ENCODE data around the gene TSHZ3.

Gene TSHZ3

DNA sequence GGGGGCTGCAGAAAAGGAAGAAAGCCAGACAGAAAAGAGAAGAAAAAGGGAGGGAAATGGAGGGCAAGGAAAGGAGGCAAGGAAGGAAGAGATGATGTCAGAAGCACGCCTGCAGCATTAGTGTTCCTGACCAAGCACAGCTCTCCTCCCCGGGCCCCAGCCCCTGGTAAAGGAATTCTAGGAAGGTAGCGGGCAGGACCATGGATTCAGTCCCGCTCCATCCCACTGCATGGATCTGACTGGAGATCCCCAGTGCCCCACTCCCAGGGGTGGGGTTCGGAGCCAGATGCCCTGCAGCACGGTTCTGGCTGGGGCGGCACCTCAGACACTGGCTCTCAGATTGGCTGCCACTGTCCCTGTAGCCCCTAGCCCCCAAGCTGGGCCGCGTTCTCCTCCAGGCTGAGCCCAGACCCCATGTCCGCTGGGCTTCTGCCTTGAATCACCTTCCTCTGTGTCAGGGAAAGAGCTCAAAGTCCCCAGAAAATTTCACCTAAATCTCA, 59.8 kb downstream of the TSHZ3 start:
- FAIRE-seq (no peak), DNase-seq (ENCODE audit: insufficient read length, low spot score) (no peak)
- TF ChIP-seq, protein P1, sequence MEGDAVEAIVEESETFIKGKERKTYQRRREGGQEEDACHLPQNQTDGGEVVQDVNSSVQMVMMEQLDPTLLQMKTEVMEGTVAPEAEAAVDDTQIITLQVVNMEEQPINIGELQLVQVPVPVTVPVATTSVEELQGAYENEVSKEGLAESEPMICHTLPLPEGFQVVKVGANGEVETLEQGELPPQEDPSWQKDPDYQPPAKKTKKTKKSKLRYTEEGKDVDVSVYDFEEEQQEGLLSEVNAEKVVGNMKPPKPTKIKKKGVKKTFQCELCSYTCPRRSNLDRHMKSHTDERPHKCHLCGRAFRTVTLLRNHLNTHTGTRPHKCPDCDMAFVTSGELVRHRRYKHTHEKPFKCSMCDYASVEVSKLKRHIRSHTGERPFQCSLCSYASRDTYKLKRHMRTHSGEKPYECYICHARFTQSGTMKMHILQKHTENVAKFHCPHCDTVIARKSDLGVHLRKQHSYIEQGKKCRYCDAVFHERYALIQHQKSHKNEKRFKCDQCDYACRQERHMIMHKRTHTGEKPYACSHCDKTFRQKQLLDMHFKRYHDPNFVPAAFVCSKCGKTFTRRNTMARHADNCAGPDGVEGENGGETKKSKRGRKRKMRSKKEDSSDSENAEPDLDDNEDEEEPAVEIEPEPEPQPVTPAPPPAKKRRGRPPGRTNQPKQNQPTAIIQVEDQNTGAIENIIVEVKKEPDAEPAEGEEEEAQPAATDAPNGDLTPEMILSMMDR (IDR thresholded peaks at IDR 0.05; ENCODE audit: insufficient read depth, missing control alignments) = no peak

DNA sequence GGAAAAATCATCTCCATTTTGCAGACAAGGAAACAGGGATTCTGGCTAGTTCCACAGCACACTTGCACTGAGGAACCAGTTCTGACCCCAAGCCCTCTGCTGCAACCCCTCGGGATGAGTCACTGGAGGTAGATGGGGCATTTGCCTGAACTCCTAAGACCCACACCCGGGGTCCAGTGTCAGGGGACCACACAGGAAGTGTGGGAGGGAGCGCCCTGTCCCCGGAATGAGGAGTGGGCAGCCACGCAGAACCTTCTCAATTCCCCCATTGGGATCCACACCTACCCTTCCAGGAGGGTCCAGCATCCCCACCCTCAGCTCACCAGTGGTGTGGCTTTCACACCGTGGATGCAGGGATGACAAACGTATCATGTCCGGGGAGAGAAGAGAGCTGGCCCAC, 62.7 kb downstream of the TSHZ3 start:
- DNase-seq (ENCODE audit: insufficient read length, low spot score) = no peak
- FAIRE-seq = no peak
- TF ChIP-seq, protein P1 (IDR thresholded peaks at IDR 0.05; ENCODE audit: insufficient read depth, missing control alignments) = no peak

DNA sequence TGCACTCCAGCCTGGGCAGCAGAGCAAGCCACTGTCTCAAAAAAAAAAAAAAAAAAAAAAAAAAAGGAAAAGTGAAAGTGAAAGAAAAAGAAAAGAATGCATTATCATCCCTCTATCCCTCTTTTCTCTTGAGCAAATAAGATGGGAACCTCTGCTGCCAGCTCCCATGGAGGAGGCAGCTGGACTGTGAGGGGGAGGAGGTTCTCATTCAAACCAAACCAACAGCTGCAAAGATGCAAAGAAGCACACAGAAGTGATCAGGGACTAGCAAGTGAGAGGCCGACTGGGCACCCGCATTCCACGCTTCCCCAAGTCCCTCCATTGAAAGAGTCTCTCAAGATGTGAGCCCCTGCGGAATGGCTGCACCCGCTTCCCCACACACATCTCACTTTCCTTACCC, 63.5 kb downstream of the TSHZ3 start:
- FAIRE-seq (no peak), DNase-seq (ENCODE audit: insufficient read length, low spot score) (no peak)
- TF ChIP-seq, protein P1 (IDR thresholded peaks at IDR 0.05; ENCODE audit: insufficient read depth, missing control alignments) = no peak

DNA sequence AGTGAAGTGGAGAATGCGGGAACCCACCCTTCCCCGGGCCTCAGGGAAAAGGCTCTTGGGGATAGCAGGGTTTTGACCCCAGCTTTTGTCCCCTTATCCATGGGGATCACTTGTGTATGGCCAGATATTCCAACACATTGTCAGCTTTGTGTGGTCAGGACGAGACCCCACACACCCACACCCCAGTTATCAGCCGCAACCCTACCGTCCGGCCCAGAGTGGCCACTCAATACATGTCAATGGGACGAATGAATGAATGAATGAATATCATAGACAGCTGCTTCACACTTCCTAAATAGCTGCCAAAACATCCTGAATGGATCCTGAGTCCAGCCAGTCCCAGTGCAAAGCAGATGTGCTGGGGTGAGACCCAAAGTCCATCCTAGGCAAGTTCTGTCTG, 64.6 kb downstream of the TSHZ3 start:
- DNase-seq (ENCODE audit: insufficient read length, low spot score) (no peak), FAIRE-seq (no peak)
- TF ChIP-seq, protein P1 (IDR thresholded peaks at IDR 0.05; ENCODE audit: insufficient read depth, missing control alignments) = no peak

DNA sequence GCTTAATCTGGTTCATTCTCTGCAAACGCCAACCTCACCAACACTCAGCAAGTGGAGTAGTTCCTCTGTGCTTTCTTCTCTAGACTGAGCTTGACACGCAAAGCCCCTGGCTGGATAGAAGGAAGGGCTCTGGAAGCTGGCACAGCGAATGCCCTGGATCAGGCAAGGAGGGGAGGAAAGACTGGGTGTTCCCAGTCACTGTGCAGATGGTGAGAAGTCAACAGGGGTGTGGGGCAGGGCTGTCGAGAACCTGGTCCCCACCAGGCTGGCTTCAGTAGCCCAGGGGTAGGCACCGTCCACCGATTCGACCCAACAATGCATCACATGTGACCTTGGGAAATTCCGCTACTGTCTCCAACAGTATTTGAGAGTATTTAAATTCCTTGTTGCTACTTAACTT, 65.5 kb downstream of the TSHZ3 start:
- FAIRE-seq (no peak), DNase-seq (ENCODE audit: insufficient read length, low spot score) (no peak)
- TF ChIP-seq, protein P1 (IDR thresholded peaks at IDR 0.05; ENCODE audit: insufficient read depth, missing control alignments) = no peak

DNA sequence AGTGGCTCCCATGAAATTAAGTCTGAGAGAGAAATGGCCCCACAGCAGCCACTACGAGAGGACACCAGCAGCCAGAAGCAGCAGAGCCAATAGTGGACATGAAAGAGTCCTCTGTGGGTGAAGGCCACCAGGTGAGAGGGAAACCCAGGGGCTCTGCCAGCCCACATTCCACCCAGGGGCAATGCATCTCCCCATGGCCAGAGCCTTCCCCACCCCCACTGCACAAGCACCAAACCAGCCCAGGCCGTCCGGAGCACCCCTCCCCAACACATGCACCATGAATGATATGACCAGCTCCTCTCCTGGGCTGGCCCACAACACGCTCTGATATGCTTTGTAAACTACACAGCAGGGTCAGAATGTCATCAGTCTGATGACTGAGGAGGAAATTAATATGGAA, 66.9 kb downstream of the TSHZ3 start:
- DNase-seq (ENCODE audit: insufficient read length, low spot score) (no peak), FAIRE-seq (no peak)
- TF ChIP-seq, protein P1 (IDR thresholded peaks at IDR 0.05; ENCODE audit: insufficient read depth, missing control alignments) = no peak

DNA sequence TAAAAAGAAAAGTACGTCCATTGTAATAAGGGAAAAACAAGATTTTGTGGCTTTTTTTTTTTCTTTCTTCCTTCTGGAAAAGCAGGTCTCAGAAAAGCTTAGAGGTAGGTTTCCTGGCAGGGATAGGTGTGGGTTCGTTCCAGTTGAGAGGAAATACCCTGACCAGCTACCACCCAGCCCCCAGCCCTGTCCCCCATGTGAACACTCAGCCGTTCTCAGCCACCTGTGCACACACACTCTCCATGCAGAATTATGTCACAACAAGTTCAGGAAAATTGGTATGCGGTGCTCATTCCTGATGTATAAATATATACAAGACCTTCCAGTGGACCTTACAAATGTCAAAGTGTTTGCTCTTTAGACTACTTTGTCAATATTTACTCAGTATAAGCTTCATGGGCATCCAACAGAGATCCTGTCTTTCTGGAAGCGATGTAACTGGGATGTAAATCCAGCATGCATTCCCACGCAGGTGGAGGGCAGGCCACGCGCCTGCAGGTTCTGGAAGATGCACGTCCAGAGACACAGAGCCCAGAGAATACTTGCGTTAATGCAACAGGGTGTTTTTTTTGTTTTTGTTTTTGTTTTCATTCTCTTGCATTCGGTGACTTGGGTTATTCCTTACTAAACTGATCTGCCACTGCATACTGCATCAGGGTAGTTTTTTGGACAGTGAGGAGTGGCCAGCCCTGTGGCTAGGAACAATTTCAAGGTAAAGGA, 68.8 kb downstream of the TSHZ3 start:
- no peak for DNase-seq (ENCODE audit: insufficient read length, low spot score)
- no peak for FAIRE-seq
- TF ChIP-seq, protein P1 (IDR thresholded peaks at IDR 0.05; ENCODE audit: insufficient read depth, missing control alignments) = no peak

Measured in D721Med (cell line).